ENCODE measurements around the gene GPRC5A. TPM values are rescaled to one million over a fixed set of nuclear protein-coding genes. Genes with fewer than 3 reads are reported as not detected.
"Not testable (repeated sequence)": the region's sequence is repeated elsewhere in the genome, so short reads cannot be mapped to it uniquely, and the experiment has no call there.

GPRC5A gene
- total and polyA plus RNA-seq, 2 experiments from 2014 or later, result 0.16 to 0.38 TPM

DNA sequence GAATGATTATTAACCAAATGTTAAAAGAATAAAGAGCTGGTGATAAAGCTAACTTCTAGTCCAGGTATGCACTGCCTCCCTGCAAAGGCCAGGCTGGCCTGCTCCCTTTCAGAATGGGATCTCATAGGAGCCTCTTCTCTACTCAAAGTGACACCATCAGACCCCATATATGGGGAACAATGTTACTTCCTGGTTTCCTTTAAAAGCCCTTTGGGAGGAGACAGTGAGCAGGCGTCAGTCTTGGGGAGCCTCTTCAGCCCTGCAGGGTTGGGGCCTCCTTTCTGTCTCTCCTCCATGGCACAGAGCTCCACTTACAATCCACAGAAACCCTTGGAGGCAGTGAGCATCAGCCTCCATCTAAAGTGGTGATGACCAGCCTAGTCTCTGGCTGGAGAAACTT lies 17.3 kb upstream of the GPRC5A start:
- no peaks in the 10 kb centered on the region for H3K9me2 ChIP-seq (ENCODE audit: insufficient read depth)
- H3K27me3 Mint-ChIP-seq (ENCODE audit: insufficient read depth, low read depth, poor library complexity), result peaks cover 10% of the 10 kb centered on the region
- H3K36me3 ChIP-seq (ENCODE audit: insufficient read depth), result no peaks in the 10 kb centered on the region
- peaks cover 8% of the 10 kb centered on the region; the same call in 2 of the 3 replicates for H3K36me3 Mint-ChIP-seq (ENCODE audit: low read depth)
- H3K27ac Mint-ChIP-seq, result no peak overlapping the region
- no peaks in the 10 kb centered on the region for H3K9me3 Mint-ChIP-seq
- H3K27me3 ChIP-seq (ENCODE audit: insufficient read depth), result no peaks in the 10 kb centered on the region
- H3K79me2 ChIP-seq (replicated peaks; ENCODE audit: insufficient read depth), result no peaks in the 10 kb centered on the region
- H3K4me2 ChIP-seq, result no peak overlapping the region
- H4K20me1 ChIP-seq (replicated peaks; ENCODE audit: insufficient read depth), result no peaks in the 10 kb centered on the region
- ATAC-seq (peak; percentile 35; the same call in 2 of the 3 replicates), DNase-seq (ENCODE audit: low spot score) (no peak)
- peaks cover 24% of the 10 kb centered on the region for H3K4me1 ChIP-seq (ENCODE audit: insufficient read depth)
- H3K4me3 ChIP-seq, result no peak overlapping the region
- no peak overlapping the region for H3K4me3 Mint-ChIP-seq
- H3F3A ChIP-seq (replicated peaks; ENCODE audit: low read depth), result no peaks in the 10 kb centered on the region
- no peak overlapping the region for H2AFZ ChIP-seq
- H3K4me1 Mint-ChIP-seq, result peaks cover 31% of the 10 kb centered on the region
- H3K27ac ChIP-seq (ENCODE audit: low read depth), result no peak overlapping the region
- TF ChIP-seq, protein P1, sequence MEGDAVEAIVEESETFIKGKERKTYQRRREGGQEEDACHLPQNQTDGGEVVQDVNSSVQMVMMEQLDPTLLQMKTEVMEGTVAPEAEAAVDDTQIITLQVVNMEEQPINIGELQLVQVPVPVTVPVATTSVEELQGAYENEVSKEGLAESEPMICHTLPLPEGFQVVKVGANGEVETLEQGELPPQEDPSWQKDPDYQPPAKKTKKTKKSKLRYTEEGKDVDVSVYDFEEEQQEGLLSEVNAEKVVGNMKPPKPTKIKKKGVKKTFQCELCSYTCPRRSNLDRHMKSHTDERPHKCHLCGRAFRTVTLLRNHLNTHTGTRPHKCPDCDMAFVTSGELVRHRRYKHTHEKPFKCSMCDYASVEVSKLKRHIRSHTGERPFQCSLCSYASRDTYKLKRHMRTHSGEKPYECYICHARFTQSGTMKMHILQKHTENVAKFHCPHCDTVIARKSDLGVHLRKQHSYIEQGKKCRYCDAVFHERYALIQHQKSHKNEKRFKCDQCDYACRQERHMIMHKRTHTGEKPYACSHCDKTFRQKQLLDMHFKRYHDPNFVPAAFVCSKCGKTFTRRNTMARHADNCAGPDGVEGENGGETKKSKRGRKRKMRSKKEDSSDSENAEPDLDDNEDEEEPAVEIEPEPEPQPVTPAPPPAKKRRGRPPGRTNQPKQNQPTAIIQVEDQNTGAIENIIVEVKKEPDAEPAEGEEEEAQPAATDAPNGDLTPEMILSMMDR (conservative IDR thresholded peaks at IDR 0.05; ENCODE audit: low read depth in 2 of 2), result 0 out of 4 replicates have a peak, but pooled peaks of 1 of the 2 experiments have one; percentile 2
- no peak for TF ChIP-seq EZH2 (IDR thresholded peaks at IDR 0.05; ENCODE audit: low read depth, unreplicated experiment)

DNA sequence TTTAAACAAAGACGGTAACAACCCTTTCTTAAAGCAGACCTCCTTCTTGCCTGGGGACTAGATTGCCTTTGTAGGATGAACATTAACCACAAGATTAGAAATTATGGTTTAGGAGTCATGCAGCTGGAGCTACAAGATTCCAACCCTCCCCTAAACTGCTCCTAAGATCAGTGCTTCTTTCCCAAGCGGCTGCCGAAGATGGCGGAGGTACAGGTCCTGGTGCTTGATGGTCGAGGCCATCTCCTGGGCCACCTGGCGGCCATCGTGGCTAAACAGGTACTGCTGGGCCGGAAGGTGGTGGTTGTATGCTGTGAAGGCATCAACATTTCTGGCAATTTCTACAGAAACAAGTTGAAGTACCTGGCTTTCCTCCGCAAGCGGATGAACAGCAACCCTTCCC lies 16.1 kb upstream of the GPRC5A start:
- H3F3A ChIP-seq (replicated peaks; ENCODE audit: low read depth); H3K27ac ChIP-seq (ENCODE audit: low read depth); H3K36me3 Mint-ChIP-seq (ENCODE audit: low read depth); H3K36me3 ChIP-seq (ENCODE audit: insufficient read depth); H2AFZ ChIP-seq; H3K9me2 ChIP-seq (ENCODE audit: insufficient read depth); H3K9me3 Mint-ChIP-seq; H3K4me3 Mint-ChIP-seq; H3K27me3 ChIP-seq (ENCODE audit: insufficient read depth); H3K79me2 ChIP-seq (replicated peaks; ENCODE audit: insufficient read depth); H4K20me1 ChIP-seq (replicated peaks; ENCODE audit: insufficient read depth); H3K4me3 ChIP-seq; H3K4me2 ChIP-seq; ATAC-seq; H3K27ac Mint-ChIP-seq; DNase-seq (ENCODE audit: low spot score): not testable (repeated sequence)
- H3K4me1 Mint-ChIP-seq, result peaks cover 30% of the 10 kb centered on the region
- TF ChIP-seq, protein P1 (conservative IDR thresholded peaks at IDR 0.05; ENCODE audit: low read depth in 2 of 2), result 0 out of 4 replicates have a peak, but pooled peaks of 1 of the 2 experiments have one; percentile 13
- peaks cover 24% of the 10 kb centered on the region for H3K4me1 ChIP-seq (ENCODE audit: insufficient read depth)
- peaks cover 12% of the 10 kb centered on the region for H3K27me3 Mint-ChIP-seq (ENCODE audit: insufficient read depth, low read depth, poor library complexity)

DNA sequence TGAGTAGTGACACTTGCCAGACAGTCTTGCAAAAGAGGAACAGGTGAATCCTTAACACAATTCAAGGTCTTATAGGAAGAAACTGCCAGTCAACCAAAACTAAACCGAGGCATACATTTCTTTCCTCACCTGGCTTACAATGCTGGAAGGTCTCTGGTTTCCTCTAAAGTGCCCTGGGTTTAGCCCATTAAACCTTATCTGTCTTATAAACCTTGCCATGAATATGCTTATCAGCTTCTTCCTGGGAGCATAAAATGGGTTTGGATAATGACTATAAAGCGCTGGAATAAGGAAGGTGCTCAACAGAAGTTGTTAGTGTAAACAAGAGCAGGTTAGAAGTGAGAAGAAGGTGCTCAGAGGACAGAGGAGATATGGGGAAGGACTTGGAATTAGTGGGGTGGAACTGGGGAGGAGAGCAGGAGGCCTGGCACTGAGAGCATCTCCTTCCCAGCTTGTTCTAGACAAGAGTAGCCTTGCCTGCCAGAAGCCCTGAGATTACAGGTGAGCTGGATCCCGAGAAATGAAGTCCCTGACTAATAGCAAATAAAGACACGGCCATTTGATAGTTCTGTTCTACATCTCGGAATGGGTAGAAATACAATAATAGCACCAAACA lies 14.1 kb upstream of the GPRC5A start:
- H3K4me2 ChIP-seq, result no peak overlapping the region
- H3K36me3 ChIP-seq (ENCODE audit: insufficient read depth), result no peaks in the 10 kb centered on the region
- no peak for DNase-seq (ENCODE audit: low spot score)
- no peaks in the 10 kb centered on the region for H3F3A ChIP-seq (replicated peaks; ENCODE audit: low read depth)
- H3K36me3 Mint-ChIP-seq (ENCODE audit: low read depth), result peaks cover 4% of the 10 kb centered on the region; the same call in 1 of the 3 replicates
- no peaks in the 10 kb centered on the region for H3K27me3 ChIP-seq (ENCODE audit: insufficient read depth)
- H3K9me3 Mint-ChIP-seq, result no peaks in the 10 kb centered on the region
- H3K4me3 ChIP-seq, result no peak overlapping the region
- H3K27ac ChIP-seq (ENCODE audit: low read depth), result no peak overlapping the region
- H3K4me1 Mint-ChIP-seq, result peaks cover 17% of the 10 kb centered on the region
- ATAC-seq, result no peak
- H2AFZ ChIP-seq, result no peak overlapping the region
- H3K79me2 ChIP-seq (replicated peaks; ENCODE audit: insufficient read depth), result no peaks in the 10 kb centered on the region
- TF ChIP-seq, protein P1 (conservative IDR thresholded peaks at IDR 0.05; ENCODE audit: low read depth in 2 of 2), result no peak
- TF ChIP-seq NANOG (IDR thresholded peaks at IDR 0.05; ENCODE audit: borderline replicate concordance) (no peak), STAT1 (IDR thresholded peaks at IDR 0.05; ENCODE audit: unreplicated experiment) (no peak)
- no peak overlapping the region for H3K4me3 Mint-ChIP-seq
- peaks cover 15% of the 10 kb centered on the region for H3K4me1 ChIP-seq (ENCODE audit: insufficient read depth)
- no peak overlapping the region for H3K27ac Mint-ChIP-seq
- H3K9me2 ChIP-seq (ENCODE audit: insufficient read depth), result no peaks in the 10 kb centered on the region
- peaks cover 11% of the 10 kb centered on the region for H3K27me3 Mint-ChIP-seq (ENCODE audit: insufficient read depth, low read depth, poor library complexity)
- no peaks in the 10 kb centered on the region for H4K20me1 ChIP-seq (replicated peaks; ENCODE audit: insufficient read depth)

Data from GM23338 (cell line).